HCT116 (cell line): ENCODE results near the gene ATRAID.

Experiments
- CEBPB ChIP-seq: IDR thresholded peaks from 2 replicates; pipeline ENCODE4 v1.6.1; 2012; ENCODE audit warnings: low read depth
- CTCF ChIP-seq, 3 experiments: fragments of 200-600 bp in 1 of 3; sonication (generic) in 1 of 3; IDR thresholded peaks in 2 of 3; conservative IDR thresholded peaks in 1 of 3; 2 replicates each; pipeline ENCODE4 v1.5.1; 2012 to 2017; ENCODE audit warnings: low read depth in 2 of 3, low read length in 2 of 3, antibody characterized with exemption in 1 of 3, borderline replicate concordance in 1 of 3, control low read depth in 1 of 3, mild to moderate bottlenecking in 1 of 3, mixed read lengths in 1 of 3, mixed run types in 1 of 3, moderate library complexity in 1 of 3; ENCODE audit not compliant: insufficient read depth in 1 of 3
- EGR1 ChIP-seq: IDR thresholded peaks from 2 replicates; pipeline ENCODE4 v1.6.1; 2012; ENCODE audit warnings: low read depth
- EZH2 ChIP-seq: fragments of 200-600 bp; sonication (generic); IDR thresholded peaks from 2 replicates; pipeline ENCODE4 v1.6.1; 2017; ENCODE audit warnings: antibody characterized with exemption, mixed run types
- POLR2A ChIP-seq: IDR thresholded peaks from 2 replicates; pipeline ENCODE4 v1.7.0; 2011; ENCODE audit warnings: borderline replicate concordance; ENCODE audit not compliant: insufficient read depth, insufficient read length; ENCODE audit errors: extremely low read depth
- POLR2AphosphoS5 ChIP-seq: IDR thresholded peaks from 2 replicates; pipeline ENCODE4 v1.6.1; 2011; ENCODE audit warnings: mild to moderate bottlenecking, low read depth, low read length, moderate library complexity
- REST ChIP-seq: IDR thresholded peaks from 2 replicates; pipeline ENCODE4 v1.6.1; 2012; ENCODE audit warnings: low read depth
- SIN3A ChIP-seq: IDR thresholded peaks from 2 replicates; pipeline ENCODE4 v1.6.1; 2012; ENCODE audit warnings: low read depth
- SP1 ChIP-seq: IDR thresholded peaks from 2 replicates; pipeline ENCODE4 v1.6.1; 2012; ENCODE audit warnings: low read depth
- SRF ChIP-seq: IDR thresholded peaks from 2 replicates; pipeline ENCODE4 v1.6.1; 2012; ENCODE audit warnings: low read depth
- YY1 ChIP-seq: IDR thresholded peaks from 2 replicates; pipeline ENCODE4 v1.6.1; 2011; ENCODE audit warnings: low read length, low read depth, moderate library complexity, mild to moderate bottlenecking; ENCODE audit not compliant: insufficient replicate concordance; ENCODE audit errors: extremely low read depth
- ZFX ChIP-seq: fragments of 450-650 bp; IDR thresholded peaks from 2 replicates; pipeline ENCODE4 v1.6.1; 2017

GRCh38 chr2:27216416-27217137 is 4.7 kb downstream of the ATRAID start:
- TF ChIP-seq EZH2 (no peak), SRF (no peak), SP1 (no peak), CTCF (IDR thresholded peaks at IDR 0.05 in 2 of 3, conservative IDR thresholded peaks at IDR 0.05 in 1 of 3; ENCODE audit: borderline replicate concordance in 1 of 3, insufficient read depth in 1 of 3, low read depth in 2 of 3, low read length in 2 of 3) (no peak), CEBPB (no peak), POLR2AphosphoS5 (no peak), REST (no peak), POLR2A (no peak), SIN3A (no peak), ZFX (no peak), EGR1 (no peak), YY1 (no peak)
